ENCODE results near the gene AIFM2.

DNA sequence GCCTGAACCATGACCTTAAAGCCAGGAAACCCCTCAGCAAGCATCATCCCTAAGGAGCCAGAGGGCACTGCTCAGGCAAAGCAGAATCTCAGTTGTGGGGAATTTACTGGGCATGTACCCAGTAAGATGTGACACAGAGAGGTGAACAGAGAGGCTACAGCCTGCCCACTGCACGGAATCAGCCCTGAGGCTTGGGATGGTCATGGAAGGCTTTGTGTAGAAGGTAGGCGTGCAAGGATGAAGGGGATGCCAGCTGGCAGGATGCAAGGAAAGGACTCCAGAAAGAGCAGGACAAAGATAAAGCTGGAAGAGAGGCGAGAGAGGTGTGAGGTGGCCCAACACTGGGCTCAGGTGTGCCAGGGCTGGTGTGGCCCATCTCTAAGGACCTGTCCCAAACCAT, 2.4 kb upstream of the AIFM2 start:
- TF ChIP-seq, protein P1, sequence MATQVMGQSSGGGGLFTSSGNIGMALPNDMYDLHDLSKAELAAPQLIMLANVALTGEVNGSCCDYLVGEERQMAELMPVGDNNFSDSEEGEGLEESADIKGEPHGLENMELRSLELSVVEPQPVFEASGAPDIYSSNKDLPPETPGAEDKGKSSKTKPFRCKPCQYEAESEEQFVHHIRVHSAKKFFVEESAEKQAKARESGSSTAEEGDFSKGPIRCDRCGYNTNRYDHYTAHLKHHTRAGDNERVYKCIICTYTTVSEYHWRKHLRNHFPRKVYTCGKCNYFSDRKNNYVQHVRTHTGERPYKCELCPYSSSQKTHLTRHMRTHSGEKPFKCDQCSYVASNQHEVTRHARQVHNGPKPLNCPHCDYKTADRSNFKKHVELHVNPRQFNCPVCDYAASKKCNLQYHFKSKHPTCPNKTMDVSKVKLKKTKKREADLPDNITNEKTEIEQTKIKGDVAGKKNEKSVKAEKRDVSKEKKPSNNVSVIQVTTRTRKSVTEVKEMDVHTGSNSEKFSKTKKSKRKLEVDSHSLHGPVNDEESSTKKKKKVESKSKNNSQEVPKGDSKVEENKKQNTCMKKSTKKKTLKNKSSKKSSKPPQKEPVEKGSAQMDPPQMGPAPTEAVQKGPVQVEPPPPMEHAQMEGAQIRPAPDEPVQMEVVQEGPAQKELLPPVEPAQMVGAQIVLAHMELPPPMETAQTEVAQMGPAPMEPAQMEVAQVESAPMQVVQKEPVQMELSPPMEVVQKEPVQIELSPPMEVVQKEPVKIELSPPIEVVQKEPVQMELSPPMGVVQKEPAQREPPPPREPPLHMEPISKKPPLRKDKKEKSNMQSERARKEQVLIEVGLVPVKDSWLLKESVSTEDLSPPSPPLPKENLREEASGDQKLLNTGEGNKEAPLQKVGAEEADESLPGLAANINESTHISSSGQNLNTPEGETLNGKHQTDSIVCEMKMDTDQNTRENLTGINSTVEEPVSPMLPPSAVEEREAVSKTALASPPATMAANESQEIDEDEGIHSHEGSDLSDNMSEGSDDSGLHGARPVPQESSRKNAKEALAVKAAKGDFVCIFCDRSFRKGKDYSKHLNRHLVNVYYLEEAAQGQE (IDR thresholded peaks at IDR 0.05; ENCODE audit: insufficient read depth in 1 of 2, low read depth in 2 of 2, low read length in 2 of 2), result no peak
- no peak for TF ChIP-seq POLR2AphosphoS5 (IDR thresholded peaks at IDR 0.05; ENCODE audit: low read depth, low read length)
- TF ChIP-seq TAF1 (IDR thresholded peaks at IDR 0.05; ENCODE audit: borderline replicate concordance, insufficient read depth, low read length), result no peak

All from PFSK-1 (cell line).